HL-60 (cell line): ENCODE measurements around the gene CEP164.

ENCODE experiments used
- DNase-seq, 2 experiments: peaks; one replicate each; pipeline ENCODE4 v3.0.0-alpha.2; 2010 to 2020; ENCODE audit warnings: low read depth in 1 of 2, low spot score in 1 of 2
- H3K27ac ChIP-seq: fragments of 250-450 bp; sonication (Bioruptor Pico); replicated peaks from 2 replicates; pipeline ENCODE4 v1.5.1; 2020; ENCODE audit warnings: mild to moderate bottlenecking, moderate library complexity
- H3K27me3 ChIP-seq: fragments of 250-450 bp; sonication (Bioruptor Pico); 2 replicates; pipeline ENCODE4 v1.5.1; 2021; ENCODE audit warnings: mild to moderate bottlenecking, moderate library complexity; ENCODE audit not compliant: insufficient read depth, poor library complexity, severe bottlenecking
- H3K4me3 ChIP-seq: replicated peaks from 2 replicates; pipeline ENCODE4 v1.5.1; 2011; ENCODE audit warnings: mild to moderate bottlenecking, control low read depth, low read length; ENCODE audit not compliant: insufficient read depth
- CTCF ChIP-seq: IDR thresholded peaks from one replicate; pipeline ENCODE4 v1.5.1; 2011; ENCODE audit warnings: low read length, control low read depth, inconsistent platforms; ENCODE audit not compliant: insufficient read depth
- GABPA ChIP-seq: IDR thresholded peaks from 2 replicates; pipeline ENCODE4 v1.6.1; 2012; ENCODE audit warnings: low read depth
- POLR2AphosphoS5 ChIP-seq: IDR thresholded peaks from 2 replicates; pipeline ENCODE4 v1.6.1; 2012; ENCODE audit warnings: low read depth
- REST ChIP-seq: IDR thresholded peaks from 2 replicates; pipeline ENCODE4 v1.6.1; 2012; ENCODE audit warnings: low read depth; ENCODE audit not compliant: insufficient replicate concordance
- SPI1 ChIP-seq: IDR thresholded peaks from 2 replicates; pipeline ENCODE4 v1.6.1; 2012; ENCODE audit warnings: low read depth, mild to moderate bottlenecking, borderline replicate concordance

The CEP164 gene

GRCh38 chr11:117380676-117381075, 53.0 kb downstream of the CEP164 start:
- H3K27me3 ChIP-seq: no peaks in the 10 kb centered on the region
- H3K4me3 ChIP-seq: no peak overlapping the region
- H3K27ac ChIP-seq: no peak overlapping the region
- no peak for DNase-seq
- TF ChIP-seq SPI1 (no peak), POLR2AphosphoS5 (no peak), CTCF (no peak), REST (no peak), GABPA (no peak)

- no peak for TF ChIP-seq SPI1
- no peak for TF ChIP-seq GABPA
- no peak for TF ChIP-seq POLR2AphosphoS5
- Histone ChIP-seq H3K4me3 (no peak overlapping the region), H3K27ac (no peak overlapping the region), H3K27me3 (no peaks in the 10 kb centered on the region)
- no peak for DNase-seq
These were observed 54.1 kb downstream of the CEP164 start for GRCh38 chr11:117381481-117382387.

- no peak overlapping the region for H3K27ac ChIP-seq
- no peaks in the 10 kb centered on the region for H3K27me3 ChIP-seq
- H3K4me3 ChIP-seq: no peak overlapping the region
- no peak for TF ChIP-seq GABPA
- TF ChIP-seq CTCF: no peak
- no peak for TF ChIP-seq REST
- no peak for TF ChIP-seq POLR2AphosphoS5
- no peak for TF ChIP-seq SPI1
- DNase-seq: no peak
These were observed 55.1 kb downstream of the CEP164 start for GRCh38 chr11:117382746-117383145.

- TF ChIP-seq CTCF (no peak), REST (no peak), SPI1 (no peak), POLR2AphosphoS5 (no peak), GABPA (no peak)
- Histone ChIP-seq H3K4me3 (no peak overlapping the region), H3K27ac (no peak overlapping the region), H3K27me3 (no peaks in the 10 kb centered on the region)
- no peak for DNase-seq
These were observed 56.4 kb downstream of the CEP164 start for GRCh38 chr11:117384045-117384444.
